GM19238 (cell line): ENCODE results near the gene LDLRAD1.
"Not testable (repeated sequence)": the region's sequence is repeated elsewhere in the genome, so short reads cannot be mapped to it uniquely, and the experiment has no call there.

Source experiments
- DNase-seq: peaks from one replicate; pipeline ENCODE4 v3.0.0; 2011; ENCODE audit warnings: low spot score; ENCODE audit not compliant: insufficient read length

Gene LDLRAD1

GRCh38 chr1:54016343-54017282 is 1.4 kb downstream of the LDLRAD1 start:
- no peak for DNase-seq

DNA sequence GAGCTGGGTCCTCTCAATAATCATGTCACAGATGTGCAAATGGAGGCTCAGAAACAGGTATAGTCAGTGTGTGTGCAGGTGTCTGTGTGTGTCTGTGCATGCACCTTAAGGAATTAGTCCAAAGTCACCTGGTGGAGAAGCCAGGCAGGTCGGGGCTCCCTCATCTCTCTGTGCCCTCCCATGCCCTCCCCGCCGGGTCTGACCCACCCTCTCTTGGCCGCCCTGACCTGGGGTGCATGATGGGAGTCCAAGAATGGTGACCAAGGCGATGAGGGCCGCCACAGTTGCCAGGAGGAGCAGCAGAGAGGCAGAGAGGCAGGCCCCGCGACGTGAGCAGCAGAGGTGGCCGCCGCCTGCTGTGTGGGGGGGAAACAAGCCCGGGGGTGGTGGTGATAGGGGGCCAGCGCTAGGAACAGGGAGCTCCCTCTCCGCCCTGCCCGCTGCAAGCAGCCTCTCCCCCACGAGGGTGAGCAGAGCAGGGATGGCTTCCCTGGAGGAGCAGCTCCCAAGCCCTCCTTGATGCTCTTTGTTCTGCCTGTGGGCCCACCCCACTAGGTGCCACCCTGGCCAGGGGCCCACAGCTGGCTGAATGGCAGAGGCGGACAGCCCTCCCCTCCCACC is 3.9 kb downstream of the LDLRAD1 start:
- no peak for DNase-seq

- no peak for DNase-seq
These were observed 4.5 kb downstream of the LDLRAD1 start for GRCh38 chr1:54013393-54014008.

- DNase-seq = no peak
These were observed 5.1 kb downstream of the LDLRAD1 start for GRCh38 chr1:54012863-54013262.

GRCh38 chr1:54012008-54012325 is 6.0 kb downstream of the LDLRAD1 start:
- DNase-seq = no peak

GRCh38 chr1:54011316-54012007 is 6.5 kb downstream of the LDLRAD1 start:
- DNase-seq = no peak

DNA sequence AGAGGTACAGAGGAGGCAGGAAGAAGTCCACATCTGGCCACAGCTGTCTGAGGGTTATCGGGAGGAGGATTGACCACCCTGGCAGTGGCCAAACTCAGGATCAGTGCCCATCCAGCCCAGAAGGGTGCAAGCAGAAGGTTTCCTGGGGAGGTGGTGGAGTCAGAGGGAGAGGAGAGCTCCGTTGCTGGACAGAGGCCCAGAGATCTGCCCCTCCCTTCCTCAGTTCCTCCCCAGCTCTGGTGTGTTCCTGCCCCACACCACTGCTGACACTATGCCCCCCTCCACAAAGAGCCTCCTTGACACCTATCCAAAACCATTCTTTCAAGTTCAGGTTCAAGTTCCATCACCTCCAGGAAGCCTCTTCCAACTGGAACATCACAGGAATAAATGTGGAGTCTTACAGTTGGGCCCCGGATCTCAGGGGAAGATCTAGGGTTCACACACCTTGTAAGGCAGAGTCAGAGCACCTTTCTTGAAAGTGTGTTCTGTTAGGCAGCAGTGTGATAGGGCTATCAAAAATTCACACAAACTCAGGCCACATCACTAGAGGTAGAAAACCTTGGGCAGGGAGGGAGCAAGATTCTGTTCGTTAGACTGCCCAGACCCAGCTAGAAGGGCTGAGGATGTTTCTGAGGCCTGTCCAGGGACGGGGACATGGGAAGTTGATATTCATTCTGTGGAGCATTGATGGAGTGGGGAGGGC is 7.4 kb downstream of the LDLRAD1 start:
- no peak for DNase-seq

DNA sequence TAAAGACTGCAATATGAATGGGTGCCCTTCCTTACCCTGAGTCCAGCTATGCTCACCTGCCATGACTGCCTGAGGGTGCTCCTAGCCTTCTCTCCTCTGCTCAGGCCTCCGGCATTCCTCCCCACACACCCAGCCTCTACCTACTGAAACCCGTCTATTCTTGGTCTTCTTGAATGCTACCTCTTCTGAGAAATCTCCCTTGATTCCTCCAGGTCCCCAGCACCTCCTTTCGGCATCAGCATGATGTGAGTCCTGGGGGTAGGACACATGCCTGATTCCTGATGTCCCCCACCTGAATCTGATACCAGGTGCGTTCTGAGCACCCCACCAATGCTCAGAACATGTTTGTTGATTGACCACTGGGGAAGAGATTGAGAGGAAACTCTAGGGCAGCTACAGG is 8.6 kb downstream of the LDLRAD1 start:
- no peak for DNase-seq

GRCh38 chr1:54008876-54009275 is 9.1 kb downstream of the LDLRAD1 start:
- no peak for DNase-seq

GRCh38 chr1:54007613-54008012 is 10.4 kb downstream of the LDLRAD1 start:
- no peak for DNase-seq

DNA sequence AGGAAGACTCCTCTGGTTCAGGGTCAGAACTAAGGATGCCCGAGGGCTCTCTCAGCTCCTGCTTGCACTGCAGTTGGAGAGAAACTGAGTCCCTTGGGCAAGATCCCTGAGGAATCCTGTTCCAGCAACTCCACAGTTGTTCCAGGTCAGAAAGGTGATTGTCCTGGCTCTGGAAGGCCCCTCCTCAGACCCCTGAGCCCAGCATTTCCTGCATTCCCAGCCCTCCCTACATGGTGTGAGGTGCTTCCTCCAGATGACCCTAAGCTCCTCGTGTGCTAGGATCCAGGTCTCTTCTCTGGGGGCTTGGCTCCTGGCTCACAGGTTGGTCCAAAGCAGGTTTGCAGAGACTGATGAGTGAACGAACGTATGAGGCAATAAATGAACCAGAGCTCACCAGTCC is 11.5 kb downstream of the LDLRAD1 start:
- DNase-seq = no peak

GRCh38 chr1:54004481-54005049 is 13.4 kb downstream of the LDLRAD1 start:
- DNase-seq = no peak

GRCh38 chr1:54003750-54004480 is 14.1 kb downstream of the LDLRAD1 start:
- not testable (repeated sequence) for DNase-seq

GRCh38 chr1:54003249-54003646 is 14.7 kb downstream of the LDLRAD1 start:
- DNase-seq = no peak

- no peak for DNase-seq
These were observed 15.3 kb downstream of the LDLRAD1 start for GRCh38 chr1:54002544-54003248.

- DNase-seq = no peak
These were observed 16.4 kb downstream of the LDLRAD1 start for GRCh38 chr1:54001591-54001990.

DNA sequence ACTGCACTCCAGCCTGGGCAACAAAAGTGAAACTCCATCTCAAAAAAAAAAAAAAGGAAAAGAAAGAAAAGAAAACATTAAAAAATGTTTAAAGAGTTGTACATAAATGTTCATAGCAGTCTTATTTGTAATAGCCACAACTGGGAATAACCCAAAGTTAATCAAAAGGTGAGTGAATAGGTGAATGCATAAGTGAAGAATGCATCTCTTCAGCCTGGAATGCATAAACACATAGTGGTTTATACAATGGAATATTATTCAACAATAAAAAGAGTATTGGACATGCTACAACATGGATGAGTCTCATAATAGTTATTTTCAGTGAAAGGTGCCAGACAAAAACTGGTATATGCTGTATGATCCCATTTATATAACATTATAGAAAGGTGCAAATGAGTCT is 18.1 kb downstream of the LDLRAD1 start:
- no peak for DNase-seq

DNA sequence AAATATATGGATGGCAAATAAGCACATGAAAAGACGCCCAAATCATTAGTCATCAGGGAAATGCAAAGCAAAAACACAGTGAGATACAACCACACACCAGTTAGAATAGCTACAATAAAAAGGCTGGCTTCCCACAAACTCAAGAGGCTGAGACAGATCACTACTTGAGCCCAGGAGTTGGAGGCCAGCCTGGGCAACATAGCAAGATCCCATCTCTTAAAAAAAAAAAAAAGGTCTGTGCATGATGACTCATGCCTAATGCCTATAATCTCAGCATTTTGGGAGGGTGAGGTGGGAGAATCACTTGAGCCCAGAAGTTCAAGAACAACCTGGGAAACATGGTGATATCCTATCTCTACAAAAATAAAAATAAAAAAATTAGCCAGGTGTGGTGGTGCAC is 19.8 kb downstream of the LDLRAD1 start:
- DNase-seq = no peak

DNA sequence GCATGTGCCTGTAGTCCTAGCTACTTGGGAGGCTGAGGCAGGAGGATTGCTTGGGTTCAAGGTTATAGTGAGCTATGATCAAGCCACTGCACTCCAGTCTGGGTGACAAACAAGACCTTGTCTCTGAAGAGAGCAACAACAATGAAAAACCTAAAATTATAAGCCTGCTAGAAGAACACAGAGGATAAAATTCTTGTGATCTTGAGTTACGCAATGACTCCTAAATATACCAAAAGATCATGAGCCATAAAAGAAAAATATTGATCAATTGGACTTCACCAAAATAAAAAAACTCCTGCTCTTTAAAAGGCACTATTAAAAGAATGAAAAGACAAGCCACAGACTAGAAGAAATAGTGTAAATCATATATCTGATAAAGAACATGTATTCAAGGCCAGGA is 22.3 kb downstream of the LDLRAD1 start:
- DNase-seq = no peak

GRCh38 chr1:53994516-53994915 is 23.5 kb downstream of the LDLRAD1 start:
- not testable (repeated sequence) for DNase-seq
